ENCODE measurements around the gene CHCHD4.

CHCHD4 gene

DNA sequence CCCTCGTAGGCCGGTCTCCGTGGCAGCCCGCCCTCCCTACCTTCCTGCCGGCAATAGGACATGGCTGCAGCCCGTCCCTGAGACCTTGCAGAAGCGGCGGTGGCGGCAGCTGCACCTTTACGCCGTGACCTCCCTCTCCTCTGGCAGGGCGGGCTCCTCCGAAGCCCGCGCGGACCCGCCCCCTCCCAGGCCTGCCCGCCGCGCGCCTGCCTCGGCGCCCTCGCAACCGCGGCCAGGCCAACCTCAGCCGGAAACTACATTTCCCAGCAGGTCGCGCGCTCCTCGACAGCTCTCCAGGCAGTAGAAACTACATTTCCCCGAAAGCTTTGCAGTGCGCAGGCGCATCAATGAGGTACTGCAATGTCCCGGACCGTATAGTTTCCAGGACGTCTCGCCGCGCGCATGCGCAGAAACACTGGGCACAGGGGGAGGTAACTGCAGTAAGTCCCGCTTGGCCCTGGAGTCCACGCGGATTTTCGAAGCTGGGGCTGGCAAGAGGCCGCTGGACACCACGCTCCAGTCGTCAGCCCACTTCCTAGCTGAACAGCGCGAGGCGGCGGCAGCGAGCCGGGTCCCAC, at the start of gene CHCHD4, which contains the start of gene TMEM43:
TSS of gene CHCHD4 (minus strand) at position 256 of the 578 bp plus-strand sequence. CDS start at position 62, 194 bp downstream.
TSS of gene TMEM43 (plus strand) at position 438 of the 578 bp plus-strand sequence. CDS start 142 bp downstream, outside the sequence.
- peak; percentile 82 for DNase-seq

DNA sequence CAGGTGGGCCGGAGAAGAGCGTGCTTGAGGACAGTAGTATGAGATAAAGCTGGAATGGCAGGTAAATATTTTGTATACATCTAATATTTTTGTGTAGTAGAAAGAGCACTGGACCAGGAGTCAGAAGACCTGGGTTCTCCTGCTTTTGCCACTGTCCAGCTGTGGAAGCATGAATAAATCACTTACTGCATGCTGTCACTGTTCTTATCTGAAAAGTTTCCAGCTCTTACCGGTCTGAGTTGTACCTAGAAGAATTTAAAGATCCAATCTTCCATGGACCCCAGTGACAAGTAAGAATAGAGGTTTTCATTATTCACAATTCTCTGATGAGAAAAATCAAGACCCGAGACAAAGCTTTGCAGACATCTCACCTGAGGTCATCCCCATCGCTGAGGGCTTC, 47.8 kb upstream of the CHCHD4 start:
- no peak for DNase-seq

DNA sequence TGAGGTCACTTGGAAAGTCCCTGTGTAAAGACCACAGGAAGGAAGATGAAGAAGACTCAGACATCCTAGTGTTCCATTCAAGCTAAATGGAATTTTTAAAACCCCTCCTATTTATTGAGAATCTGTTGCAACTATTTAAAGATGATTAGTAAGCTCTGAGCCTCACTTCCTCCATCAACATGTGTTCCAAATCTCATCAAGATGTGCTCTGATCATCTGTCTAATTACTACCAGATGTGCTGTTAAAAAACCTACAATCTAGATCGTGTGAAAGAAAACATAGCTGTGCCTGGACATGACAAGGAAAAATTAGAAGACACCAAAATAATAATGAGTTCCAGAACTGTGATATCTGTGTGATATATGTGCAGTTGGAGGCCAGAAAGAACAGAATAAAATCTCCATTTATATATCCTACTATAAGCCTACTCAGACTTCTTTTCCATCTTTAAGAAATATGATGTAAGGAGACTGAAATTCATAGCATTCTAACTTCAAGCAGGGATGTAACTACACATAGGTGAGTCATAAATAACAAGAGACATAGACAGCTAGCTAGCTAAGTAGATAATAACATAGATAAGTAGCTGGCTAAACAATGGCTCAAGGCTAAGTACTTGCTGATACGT, 46.0 kb upstream of the CHCHD4 start:
- no peak for DNase-seq

DNA sequence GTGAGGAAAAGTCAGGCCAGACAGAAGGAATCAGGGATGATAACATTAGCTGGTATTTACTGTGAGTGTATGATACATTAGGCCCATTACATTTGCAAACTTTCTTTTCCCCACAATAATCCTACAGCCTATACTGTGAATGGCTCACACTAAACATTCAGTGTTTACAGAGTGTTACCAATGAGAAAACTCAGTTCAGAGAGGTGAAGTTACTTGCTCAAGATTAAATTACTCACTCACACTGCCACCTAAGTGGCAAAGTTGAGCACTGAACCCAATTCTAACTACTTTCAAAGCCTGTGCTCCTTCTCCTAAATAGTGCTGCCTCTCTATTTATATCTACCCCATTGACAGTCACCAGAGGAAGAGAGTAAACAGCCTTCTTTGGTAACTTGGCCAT, 45.2 kb upstream of the CHCHD4 start:
- no peak for DNase-seq

DNA sequence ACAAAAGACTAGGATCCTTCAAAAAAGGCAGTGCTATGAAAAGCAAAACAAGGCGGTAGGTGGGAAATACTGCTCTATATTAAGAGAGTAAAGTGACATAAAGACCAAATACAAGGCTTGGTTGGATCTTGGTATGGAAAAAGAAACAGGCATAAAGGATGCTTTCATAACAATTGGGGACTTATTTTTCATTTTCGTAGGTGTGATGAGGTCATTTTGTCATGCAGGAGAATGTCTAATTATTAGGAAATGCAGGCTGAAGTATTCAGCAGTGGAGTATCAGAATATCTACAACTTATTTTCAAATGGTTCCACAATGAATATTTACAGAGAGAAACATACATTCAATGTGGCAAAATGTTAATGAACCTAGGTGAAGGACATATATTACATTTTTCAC, 44.8 kb upstream of the CHCHD4 start:
- no peak for DNase-seq

DNA sequence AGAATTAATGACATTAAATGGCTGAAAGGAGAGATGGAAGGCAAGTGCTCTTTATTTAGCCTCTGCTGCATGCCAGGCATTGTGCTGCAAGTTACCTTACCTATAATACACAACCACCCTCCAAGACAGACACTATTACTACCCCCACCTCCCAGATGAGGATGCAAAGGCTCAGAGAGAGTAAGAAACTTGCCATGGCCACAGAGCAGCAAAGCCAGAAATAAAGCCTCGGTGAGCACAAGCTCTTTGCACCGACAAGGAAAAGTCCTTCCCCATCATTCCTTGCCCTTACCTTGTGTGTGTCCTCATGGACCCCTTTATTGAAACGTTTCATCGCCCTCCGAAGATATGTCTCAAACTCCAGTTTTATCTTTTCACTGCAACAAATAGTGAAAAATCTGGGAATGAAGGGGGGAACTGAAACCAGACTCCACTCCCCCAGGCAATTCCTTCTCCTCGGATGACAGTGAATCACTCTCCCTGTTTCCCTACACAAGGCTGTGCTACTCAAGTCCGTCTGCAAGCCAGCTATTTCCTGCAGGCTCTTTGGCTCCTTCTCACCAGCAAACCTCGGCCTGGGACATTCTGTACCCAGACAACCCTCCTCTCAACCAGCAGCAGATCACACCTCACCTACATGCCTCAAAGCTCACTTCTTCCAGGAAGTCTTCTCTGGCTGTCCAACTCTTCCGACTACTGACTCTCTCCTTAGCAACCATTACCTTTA, 42.4 kb upstream of the CHCHD4 start:
- DNase-seq: no peak

DNA sequence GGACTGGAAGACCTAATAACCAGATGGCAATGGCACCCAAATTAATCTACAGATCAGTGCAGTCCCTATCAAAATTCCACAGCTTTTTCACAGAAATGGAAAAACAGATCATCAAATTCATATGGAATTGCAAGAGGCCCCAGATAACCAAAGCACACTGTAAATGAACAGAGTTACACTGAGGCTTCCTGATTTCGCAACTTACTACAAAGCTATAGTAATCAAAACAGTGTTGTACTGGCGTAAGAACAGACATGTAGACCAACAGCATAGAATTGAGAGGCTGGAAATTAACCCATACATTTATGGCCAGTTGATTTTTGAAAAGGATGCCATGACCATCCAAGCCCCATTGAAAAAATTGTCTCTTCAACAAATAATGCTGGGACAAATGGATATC, 37.5 kb upstream of the CHCHD4 start:
- DNase-seq: no peak

DNA sequence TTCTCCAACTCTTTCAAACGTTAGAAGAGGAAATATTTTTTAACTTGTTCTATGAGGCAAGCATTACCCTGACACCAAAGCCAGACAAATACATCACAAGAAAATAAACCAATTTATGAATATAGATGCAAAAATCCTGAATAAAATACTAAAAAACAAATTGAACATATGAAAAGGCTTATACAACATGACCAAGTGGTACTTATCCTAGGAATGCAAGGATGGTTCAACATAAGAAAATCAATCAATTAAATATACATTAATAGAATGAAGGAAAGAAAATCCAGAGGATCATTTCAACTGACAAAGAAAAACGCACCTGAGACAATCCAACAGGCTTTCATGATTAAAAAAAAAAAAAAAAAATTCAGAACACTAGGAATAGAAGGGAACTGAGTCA, 36.6 kb upstream of the CHCHD4 start:
- DNase-seq: no peak

DNA sequence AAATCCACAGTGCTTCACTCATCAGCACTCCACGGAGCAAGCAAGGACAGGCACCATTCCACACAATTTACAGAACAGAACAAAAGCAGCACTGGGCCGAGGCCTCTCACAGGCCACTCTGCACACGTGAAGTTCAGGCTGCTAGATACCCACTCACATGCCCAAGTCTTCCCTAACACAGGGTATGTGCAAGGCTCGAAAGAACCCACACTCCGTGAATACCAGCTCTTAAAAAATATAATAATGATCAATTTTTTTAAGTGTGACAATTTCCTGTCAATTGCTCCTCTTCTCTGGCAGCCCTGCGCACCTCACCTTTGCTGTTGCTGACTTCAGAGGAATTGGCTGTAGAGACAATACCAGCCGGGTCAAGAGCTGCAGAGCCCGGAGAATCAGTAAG, 34.8 kb upstream of the CHCHD4 start:
- no peak for DNase-seq

DNA sequence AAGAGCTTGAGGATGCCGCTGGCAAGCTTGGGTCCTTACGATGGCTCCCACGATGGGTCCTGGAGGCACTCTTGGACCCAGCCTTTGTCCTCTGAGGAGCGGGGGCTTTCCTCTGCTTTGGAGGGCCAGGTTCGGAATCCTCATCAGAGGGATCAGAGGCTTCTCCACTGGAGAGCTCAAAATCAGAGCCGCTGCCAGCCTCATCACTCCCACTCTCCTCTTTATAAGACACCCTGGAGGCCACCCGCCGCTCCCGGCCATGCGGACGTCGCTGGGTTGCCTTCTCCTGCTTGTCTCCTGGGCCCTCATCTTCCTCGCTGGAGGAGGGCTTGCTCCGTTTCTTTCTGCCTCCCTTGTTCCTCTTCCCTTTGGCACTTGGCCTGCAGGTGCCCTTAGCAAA, 33.7 kb upstream of the CHCHD4 start:
- no peak for DNase-seq

DNA sequence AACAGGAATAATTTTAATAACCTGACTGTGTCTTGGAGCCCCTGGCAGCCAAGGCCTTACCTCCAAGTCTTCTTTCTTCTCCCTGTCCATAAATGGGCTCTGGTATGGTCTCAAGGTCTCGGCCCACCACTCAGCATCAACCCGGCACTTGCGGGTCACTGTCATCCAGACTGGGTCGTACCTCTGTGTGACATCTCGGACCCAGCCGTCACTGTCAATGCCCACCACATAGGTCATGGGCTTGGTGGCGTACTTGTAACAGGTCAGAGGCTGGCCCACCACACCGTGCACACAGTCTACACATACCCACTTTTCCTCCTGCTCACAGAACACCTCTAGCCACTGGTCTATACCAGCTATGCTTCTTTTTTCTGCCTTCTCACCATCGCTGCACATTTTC, 33.3 kb upstream of the CHCHD4 start:
- no peak for DNase-seq

DNA sequence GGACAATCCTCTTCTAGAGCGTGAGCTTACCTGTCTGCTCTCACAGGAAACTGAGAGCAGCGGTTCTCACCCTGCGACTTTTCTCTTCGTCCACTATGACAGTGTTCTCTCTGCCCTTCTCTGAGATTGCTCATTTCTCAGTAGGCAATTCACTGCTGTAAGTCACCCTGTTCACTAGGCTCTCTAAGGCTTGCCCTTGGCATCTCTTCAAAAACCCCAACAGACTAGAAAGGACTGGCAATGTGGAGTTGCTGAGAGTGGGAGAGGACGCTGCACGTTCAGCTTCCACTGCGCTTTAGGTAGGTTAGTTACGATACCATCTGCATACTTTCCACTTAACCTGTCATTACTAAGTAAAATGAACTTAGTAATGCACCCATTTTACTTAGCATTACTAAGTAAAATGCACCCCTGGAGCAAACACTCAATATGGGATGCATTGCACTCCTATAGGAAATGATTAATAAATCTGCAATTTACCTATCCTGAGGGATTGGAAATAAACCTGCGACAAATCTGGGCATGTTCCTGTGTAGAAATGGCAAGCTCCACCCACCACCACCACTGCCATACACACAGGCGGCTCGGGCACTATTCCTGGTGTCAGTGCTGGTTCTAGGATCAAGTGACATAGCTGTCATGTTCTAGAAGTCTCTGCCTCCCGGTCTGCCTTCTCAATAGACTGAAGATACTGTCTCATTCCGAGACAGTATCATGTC, 32.3 kb upstream of the CHCHD4 start:
- DNase-seq: no peak

DNA sequence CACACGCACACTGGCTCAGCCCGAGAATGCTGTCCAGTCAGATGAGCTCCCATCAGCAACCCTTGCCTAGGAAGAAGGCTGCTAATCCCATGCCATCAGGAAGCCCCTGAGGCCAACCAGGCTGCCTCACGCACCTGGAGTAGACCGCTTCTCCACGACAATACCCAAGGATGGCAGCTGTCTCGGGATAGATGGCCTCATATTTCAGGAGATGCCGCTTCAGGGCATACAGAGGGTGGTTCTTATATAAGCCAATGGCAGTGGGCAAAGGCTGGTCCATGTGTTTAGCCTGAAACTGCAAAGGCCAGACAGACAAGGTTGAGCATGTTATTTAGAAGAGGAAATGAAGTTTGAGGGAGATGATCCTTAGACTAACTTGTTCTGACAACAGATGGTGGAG, 31.5 kb upstream of the CHCHD4 start:
- no peak for DNase-seq

DNA sequence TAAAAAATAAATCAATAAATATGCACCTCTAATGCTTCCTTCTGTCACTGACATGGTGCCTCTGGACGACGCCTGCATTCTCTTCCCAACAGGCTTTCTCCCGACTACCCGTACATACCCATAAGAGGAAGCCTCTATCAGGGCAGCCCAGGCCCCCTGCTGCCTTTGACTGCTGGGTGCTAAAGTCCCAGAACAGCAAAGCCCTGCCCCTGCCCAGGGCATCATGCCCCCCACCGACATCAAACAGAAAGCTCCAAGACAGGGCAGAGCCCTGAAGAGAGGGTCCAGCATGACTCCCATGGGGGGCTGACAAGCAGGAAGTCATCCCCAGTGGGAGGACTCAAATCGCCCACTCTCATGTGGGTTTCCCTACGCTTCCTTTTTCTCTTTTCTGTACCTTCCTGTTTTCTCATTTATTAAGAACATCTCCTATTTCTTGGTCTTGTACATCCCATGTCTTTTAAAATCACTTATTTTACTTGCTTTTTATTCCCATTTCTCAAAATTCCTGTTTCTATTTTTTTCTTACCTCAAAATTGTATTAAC, 30.3 kb upstream of the CHCHD4 start:
- DNase-seq: no peak

DNA sequence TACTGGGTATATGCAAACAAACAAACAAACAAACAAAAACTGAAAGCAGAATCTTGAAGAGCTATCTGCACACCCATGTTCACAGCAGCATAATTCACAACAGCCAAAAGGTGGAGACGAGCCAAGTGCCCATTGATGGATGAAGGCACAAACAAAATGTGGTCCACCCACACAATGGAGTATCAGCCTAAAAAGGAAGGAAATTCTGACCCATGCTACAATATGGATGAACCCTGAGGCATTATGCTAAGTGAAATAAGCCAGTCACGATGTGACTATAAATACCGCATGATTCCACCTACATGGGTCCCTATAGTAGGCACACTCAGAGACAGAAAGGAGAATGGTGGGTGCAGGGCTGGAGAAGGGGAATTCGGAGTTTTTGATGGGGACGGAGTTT, 29.6 kb upstream of the CHCHD4 start:
- DNase-seq: no peak

DNA sequence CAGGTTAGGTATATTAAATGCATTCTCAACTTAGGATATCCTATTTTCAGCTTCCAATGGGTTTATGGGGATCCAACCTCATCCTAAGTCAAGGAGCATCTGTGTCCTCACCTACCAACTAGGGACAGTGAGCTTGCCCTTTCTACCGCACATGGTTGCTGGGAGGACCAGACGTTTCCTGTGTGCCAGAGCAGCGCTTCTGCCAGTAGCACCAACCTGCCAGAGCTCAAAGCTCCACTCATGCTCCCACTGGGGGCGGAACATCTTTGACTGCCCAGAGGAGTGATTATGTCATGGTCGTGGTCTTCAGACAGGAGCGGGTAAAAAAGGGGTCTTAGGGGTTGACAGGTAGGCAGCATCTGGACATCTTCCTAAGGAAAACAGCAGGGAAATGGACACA, 29.0 kb upstream of the CHCHD4 start:
- DNase-seq: no peak

DNA sequence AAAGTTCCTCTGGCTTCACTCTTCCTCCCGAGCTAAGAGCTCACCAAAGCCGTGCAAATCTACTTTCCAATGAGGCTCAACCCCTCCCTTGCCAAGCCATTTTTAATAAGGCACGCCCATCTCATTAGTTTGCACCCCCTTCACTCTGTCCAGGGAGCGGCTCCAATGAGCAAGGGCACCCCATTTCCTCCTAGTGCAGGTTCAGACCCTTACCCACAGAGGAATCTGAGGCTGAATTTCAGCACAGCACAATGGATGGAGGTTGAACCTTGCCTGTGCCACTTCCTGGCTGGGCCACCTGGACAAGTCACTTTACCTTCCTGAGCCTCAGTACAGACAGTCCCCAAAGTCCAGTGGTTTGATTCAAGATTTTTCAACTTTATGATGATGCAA, 28.3 kb upstream of the CHCHD4 start:
- no peak for DNase-seq

DNA sequence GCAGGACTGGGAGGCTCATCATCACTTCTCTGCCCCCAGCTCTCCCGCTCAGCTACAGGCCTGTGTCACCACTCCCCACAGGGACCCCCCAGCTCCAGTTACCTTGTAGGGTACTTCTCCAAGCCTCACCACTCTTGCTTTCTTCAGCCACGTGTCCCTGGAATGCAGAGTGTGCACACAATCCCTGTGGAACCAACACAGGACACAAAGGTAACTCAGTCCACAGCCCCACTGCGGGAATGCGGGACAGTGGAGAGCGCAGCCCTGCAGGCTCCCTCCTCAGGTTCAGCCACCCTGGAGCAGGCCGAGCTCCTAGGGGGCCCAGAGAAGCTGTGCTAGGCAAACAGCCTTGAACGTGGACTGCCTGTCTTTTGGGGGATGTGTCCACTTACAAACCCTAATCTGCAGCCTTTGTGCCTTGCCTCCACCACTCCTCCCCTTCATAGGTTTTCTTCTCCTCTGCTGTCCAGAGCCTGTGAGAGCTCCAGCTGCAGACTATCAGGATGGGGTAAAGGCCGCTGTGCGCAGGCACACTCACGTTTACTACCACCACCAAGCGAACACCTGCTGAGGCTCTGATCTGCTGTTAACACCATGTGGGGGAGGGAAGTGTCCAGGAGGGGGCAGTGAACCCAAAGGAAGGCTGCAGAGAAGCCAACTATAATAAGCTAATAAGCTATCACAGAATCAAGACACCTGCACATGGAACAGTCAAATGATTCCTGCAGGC, 27.7 kb upstream of the CHCHD4 start:
- no peak for DNase-seq

DNA sequence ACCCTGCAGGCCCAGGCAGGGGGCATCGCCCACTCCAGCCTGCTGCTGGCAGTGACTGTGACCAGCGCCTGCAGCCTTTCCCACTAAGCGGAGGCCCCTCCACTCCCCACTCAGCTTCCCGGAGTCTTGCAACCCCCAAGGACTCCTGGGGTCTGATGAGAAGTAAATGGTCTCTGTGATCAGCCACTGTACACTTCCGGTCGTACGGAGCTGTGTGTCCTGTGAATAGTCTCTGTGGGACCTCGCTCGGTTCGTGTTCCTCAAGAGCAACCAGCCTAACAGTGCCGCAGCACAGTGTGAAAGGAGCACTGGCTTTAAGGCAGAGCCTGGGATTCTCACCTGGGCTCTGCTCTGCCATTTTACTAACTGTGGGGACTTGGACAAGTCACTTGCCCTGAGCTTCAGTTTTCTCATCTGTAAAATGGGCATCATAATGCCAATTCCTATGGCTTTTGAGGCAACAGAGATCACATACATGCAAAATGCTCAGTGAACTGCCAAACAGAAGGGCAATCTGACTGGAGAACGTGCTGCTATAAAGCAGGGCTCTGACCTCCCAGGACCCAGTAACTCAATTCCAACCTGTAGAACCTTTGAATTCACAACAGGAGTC, 26.9 kb upstream of the CHCHD4 start:
- DNase-seq: no peak

DNA sequence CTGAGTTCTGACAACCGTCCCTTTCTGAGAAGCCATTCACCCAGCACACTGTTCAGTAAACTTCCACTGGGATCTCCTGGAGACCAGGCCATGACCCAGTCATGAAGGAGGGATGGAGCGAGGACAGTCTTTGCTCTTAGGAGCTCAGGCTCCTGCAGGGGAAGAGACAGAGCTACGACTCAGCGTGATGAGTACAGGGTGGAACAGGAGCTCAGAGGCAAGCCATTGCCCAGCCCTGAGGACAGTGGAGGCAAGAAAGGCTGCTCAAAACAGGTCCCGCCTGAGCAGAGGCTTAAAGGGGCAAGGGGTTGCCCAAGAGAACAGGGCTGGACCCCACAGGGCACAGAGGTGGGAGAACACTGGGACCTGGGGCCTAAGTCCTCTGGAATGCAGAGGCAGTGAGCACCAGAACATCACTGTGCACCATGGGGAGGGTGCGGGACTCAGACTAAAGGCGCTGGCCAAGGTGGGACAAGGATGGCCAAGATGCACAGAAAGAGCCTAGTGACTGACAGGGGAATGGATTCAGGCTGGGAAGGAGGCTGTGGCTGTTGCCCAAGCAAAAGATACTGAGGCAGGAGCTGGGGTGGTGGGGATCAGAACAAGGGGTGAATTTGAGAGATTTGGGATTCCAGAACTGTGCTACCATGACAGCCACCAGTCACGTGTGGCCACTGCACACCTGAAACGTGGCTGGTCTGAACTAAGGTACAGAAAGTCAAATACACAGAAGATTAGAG, 26.0 kb upstream of the CHCHD4 start:
- DNase-seq: no peak

DNA sequence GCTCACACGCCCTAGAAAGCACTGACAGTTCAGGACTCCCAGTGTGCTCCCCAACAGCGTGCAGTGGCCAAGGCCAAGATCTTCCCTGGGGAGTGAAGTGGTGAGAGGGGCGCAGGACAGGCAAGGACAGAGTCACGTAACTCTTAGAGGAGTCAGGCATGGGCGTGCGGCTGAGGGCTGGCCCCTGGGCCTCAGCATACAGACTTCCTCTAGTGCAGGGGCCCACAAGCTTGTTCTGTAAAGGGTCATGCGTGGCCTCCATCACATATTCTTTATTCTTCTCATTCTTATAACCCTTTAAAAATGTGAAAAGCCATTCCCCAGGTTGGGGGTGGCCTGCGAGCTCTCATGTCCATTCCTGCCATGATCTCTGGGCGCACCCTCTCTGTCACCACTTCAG, 25.4 kb upstream of the CHCHD4 start:
- DNase-seq: no peak
